Measurements from ENCODE around the gene CPM.

Gene CPM

GRCh38 chr12:68932961-68933893, at the start of gene CPM:
CPM (minus strand) TSS chr12:68933171; CDS start chr12:68932837, 334 bp downstream.
- peak; percentile 56 to 74 for DNase-seq (ENCODE audit: low read depth in 2 of 2)

- DNase-seq (ENCODE audit: low read depth in 2 of 2) = no peak
Observed at GRCh38 chr12:68981516-68981915, 48.5 kb upstream of the CPM start.

- no peak for DNase-seq (ENCODE audit: low read depth in 2 of 2)
Observed at GRCh38 chr12:68980476-68981212, 47.7 kb upstream of the CPM start.

GRCh38 chr12:68978678-68979077, 45.7 kb upstream of the CPM start:
- no peak for DNase-seq (ENCODE audit: low read depth in 2 of 2)

- DNase-seq (ENCODE audit: low read depth in 2 of 2) = no peak
Observed at GRCh38 chr12:68977909-68978610, 45.1 kb upstream of the CPM start.

GRCh38 chr12:68977335-68977734, 44.4 kb upstream of the CPM start:
- no peak for DNase-seq (ENCODE audit: low read depth in 2 of 2)

GRCh38 chr12:68976395-68976841, 43.4 kb upstream of the CPM start:
- no peak for DNase-seq (ENCODE audit: low read depth in 2 of 2)

GRCh38 chr12:68975811-68976210, 42.8 kb upstream of the CPM start:
- DNase-seq (ENCODE audit: low read depth in 2 of 2) = no peak

- DNase-seq (ENCODE audit: low read depth in 2 of 2) = no peak
Observed at GRCh38 chr12:68972595-68972994, 39.6 kb upstream of the CPM start.

GRCh38 chr12:68971404-68971803, 38.4 kb upstream of the CPM start:
- DNase-seq (ENCODE audit: low read depth in 2 of 2) = no peak

- DNase-seq (ENCODE audit: low read depth in 2 of 2) = no peak
Observed at GRCh38 chr12:68970951-68971350, 38.0 kb upstream of the CPM start.

GRCh38 chr12:68970306-68970705, 37.3 kb upstream of the CPM start:
- no peak for DNase-seq (ENCODE audit: low read depth in 2 of 2)

GRCh38 chr12:68967046-68967445, 34.1 kb upstream of the CPM start:
- DNase-seq (ENCODE audit: low read depth in 2 of 2) = no peak

GRCh38 chr12:68963856-68964745, 31.1 kb upstream of the CPM start:
- DNase-seq (ENCODE audit: low read depth in 2 of 2) = no peak

GRCh38 chr12:68962877-68963855, 30.2 kb upstream of the CPM start:
- no peak for DNase-seq (ENCODE audit: low read depth in 2 of 2)

GRCh38 chr12:68959891-68960464, 27.0 kb upstream of the CPM start:
- DNase-seq (ENCODE audit: low read depth in 2 of 2) = no peak

GRCh38 chr12:68959143-68959858, 26.3 kb upstream of the CPM start:
- no peak for DNase-seq (ENCODE audit: low read depth in 2 of 2)

GRCh38 chr12:68958322-68958721, 25.4 kb upstream of the CPM start:
- DNase-seq (ENCODE audit: low read depth in 2 of 2) = peak in 1 of 2 experiments; percentile 36

- DNase-seq (ENCODE audit: low read depth in 2 of 2) = no peak
Observed at GRCh38 chr12:68957273-68957672, 24.3 kb upstream of the CPM start.
